BE2C (cell line): Measurements from ENCODE around the gene INPP5A.

ENCODE experiments used
- DNase-seq: peaks from one replicate; pipeline ENCODE4 v3.0.0-alpha.2; 2020
- H3K27me3 ChIP-seq: fragments of 250-450 bp; sonication (Bioruptor Pico); 2 replicates; pipeline ENCODE4 v1.5.1; 2020; ENCODE audit warnings: mild to moderate bottlenecking
- H3K36me3 ChIP-seq: fragments of 250-450 bp; sonication (Bioruptor Pico); 2 replicates; pipeline ENCODE4 v1.5.1; 2020; ENCODE audit warnings: mild to moderate bottlenecking
- H3K4me1 ChIP-seq: fragments of 250-450 bp; sonication (Bioruptor Pico); 2 replicates; pipeline ENCODE4 v1.5.1; 2020
- H3K4me3 ChIP-seq: 2 replicates; pipeline ENCODE4 v1.5.1; 2011; ENCODE audit warnings: low read depth, low read length
- H3K9me3 ChIP-seq: fragments of 250-450 bp; sonication (Bioruptor Pico); 2 replicates; pipeline ENCODE4 v1.5.1; 2020
- TF ChIP-seq, protein P1 (sequence below): IDR thresholded peaks from 2 replicates; pipeline ENCODE4 v1.5.1; 2012; ENCODE audit warnings: mild to moderate bottlenecking, low read depth, low read length

The INPP5A gene

DNA sequence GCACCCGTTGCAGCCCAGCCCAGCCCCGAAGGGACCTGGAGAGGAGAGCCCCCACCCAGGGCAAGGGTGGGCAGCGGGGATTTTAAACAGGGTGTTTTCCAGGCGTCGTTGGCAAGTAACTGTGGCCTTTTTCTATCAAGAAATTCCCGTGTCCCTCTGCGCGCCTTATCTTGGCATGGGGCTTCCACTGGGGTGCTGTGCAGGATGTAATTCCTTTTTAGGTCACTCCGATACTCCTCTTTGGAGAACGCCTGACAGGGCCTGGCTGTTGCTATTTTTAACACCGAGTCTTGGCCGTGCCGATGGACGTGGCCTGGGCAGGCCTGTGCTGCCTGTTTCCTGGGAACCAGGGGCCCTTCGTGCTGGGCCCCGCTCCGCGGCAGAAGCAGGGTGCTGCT lies 93.8 kb downstream of the INPP5A start:
- DNase-seq, result no peak
- no peaks in the 10 kb centered on the region for H3K27me3 ChIP-seq
- no peaks in the 10 kb centered on the region for H3K9me3 ChIP-seq
- no peak overlapping the region for H3K4me3 ChIP-seq
- no peaks in the 10 kb centered on the region for H3K36me3 ChIP-seq
- TF ChIP-seq, protein P1, sequence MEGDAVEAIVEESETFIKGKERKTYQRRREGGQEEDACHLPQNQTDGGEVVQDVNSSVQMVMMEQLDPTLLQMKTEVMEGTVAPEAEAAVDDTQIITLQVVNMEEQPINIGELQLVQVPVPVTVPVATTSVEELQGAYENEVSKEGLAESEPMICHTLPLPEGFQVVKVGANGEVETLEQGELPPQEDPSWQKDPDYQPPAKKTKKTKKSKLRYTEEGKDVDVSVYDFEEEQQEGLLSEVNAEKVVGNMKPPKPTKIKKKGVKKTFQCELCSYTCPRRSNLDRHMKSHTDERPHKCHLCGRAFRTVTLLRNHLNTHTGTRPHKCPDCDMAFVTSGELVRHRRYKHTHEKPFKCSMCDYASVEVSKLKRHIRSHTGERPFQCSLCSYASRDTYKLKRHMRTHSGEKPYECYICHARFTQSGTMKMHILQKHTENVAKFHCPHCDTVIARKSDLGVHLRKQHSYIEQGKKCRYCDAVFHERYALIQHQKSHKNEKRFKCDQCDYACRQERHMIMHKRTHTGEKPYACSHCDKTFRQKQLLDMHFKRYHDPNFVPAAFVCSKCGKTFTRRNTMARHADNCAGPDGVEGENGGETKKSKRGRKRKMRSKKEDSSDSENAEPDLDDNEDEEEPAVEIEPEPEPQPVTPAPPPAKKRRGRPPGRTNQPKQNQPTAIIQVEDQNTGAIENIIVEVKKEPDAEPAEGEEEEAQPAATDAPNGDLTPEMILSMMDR, result no peak
- H3K4me1 ChIP-seq, result peaks cover 4% of the 10 kb centered on the region

DNA sequence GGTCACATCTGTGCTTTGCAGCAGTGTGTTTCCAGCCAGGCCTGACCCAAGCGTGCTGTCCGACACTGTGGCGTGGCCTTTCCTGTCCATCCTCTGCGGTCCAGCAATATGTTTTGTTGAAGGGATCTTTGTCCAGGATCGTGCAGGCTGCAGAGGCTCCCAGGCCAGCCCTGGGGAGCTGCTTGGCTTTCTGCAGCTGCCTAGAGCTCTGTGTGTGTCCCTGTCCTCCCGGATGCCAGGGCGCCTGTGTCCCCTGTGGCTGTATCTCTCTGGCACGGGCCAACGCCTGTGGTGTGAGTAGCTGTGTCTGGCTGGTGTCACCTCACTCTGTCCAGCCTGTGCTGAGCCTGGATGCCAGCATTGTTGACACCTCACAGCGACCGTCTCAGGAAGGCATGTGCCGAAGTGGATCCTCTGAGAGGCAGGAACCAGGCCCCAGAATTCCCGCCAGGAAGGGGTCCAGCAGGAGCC lies 94.5 kb downstream of the INPP5A start:
- Histone ChIP-seq H3K4me3 (no peak overlapping the region), H3K27me3 (no peaks in the 10 kb centered on the region), H3K4me1 (peaks cover 4% of the 10 kb centered on the region), H3K36me3 (no peaks in the 10 kb centered on the region), H3K9me3 (no peaks in the 10 kb centered on the region)
- TF ChIP-seq, protein P1, result no peak
- DNase-seq, result no peak

GRCh38 chr10:132632851-132633684 lies 95.5 kb downstream of the INPP5A start:
- no peaks in the 10 kb centered on the region for H3K27me3 ChIP-seq
- no peaks in the 10 kb centered on the region for H3K9me3 ChIP-seq
- H3K4me1 ChIP-seq, result peaks cover 1% of the 10 kb centered on the region; the same call in 1 of the 2 replicates
- no peaks in the 10 kb centered on the region for H3K36me3 ChIP-seq
- no peak for DNase-seq
- H3K4me3 ChIP-seq, result no peak overlapping the region
- TF ChIP-seq, protein P1, result no peak

DNA sequence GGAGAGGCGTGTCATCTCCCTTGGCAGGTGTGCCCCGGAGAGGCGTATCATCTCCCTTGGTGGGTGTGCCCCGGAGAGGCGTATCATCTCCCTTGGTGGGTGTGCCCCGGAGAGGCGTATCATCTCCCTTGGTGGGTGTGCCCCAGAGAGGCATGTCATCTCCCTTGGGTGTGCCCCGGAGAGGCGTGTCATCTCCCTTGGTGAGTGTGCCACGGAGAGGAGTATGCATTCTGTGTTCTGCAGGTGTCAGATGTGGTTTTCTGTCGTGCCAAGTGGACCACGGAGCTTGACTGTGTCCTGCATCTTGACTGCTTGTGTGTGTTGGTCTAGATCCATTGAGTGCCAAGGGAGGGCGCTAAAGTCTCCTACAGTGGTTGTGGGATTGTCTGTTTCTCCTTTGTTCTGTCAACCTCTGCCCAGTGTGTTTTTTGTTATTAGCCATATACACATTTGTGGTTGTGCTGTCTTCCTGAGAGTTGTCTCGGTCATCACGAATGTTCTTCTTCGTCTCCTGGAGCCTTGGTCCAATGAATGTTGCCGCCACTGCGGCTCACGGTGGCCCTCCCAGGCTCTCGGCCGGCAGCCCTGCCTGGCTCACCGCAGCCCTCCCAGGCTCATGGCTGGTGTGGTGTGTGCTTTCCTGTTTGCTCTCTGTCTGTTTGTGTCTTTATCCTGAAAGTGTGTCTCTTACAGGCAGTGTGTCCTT lies 96.8 kb downstream of the INPP5A start:
- Histone ChIP-seq H3K27me3 (no peaks in the 10 kb centered on the region), H3K36me3 (no peaks in the 10 kb centered on the region), H3K4me3 (no peak overlapping the region), H3K4me1 (no peaks in the 10 kb centered on the region), H3K9me3 (no peaks in the 10 kb centered on the region)
- TF ChIP-seq, protein P1, result 0 out of 2 replicates have a peak, but pooled peaks have one; percentile 3
- DNase-seq, result no peak

GRCh38 chr10:132634947-132635271 lies 97.3 kb downstream of the INPP5A start:
- Histone ChIP-seq H3K36me3 (no peaks in the 10 kb centered on the region), H3K27me3 (no peaks in the 10 kb centered on the region), H3K4me3 (no peak overlapping the region), H3K9me3 (no peaks in the 10 kb centered on the region), H3K4me1 (no peaks in the 10 kb centered on the region)
- DNase-seq, result no peak
- TF ChIP-seq, protein P1, result no peak

GRCh38 chr10:132636358-132636757 lies 98.8 kb downstream of the INPP5A start:
- no peak for DNase-seq
- TF ChIP-seq, protein P1, result no peak
- Histone ChIP-seq H3K36me3 (no peaks in the 10 kb centered on the region), H3K27me3 (no peaks in the 10 kb centered on the region), H3K9me3 (no peaks in the 10 kb centered on the region), H3K4me1 (no peaks in the 10 kb centered on the region), H3K4me3 (no peak overlapping the region)
